Effector memory CD8-positive, alpha-beta T cell (primary cell): ENCODE data around the gene POLR2L.

Source experiments
- ATAC-seq: fragments of 150-1000 bp; cut with Tn5 transposase; replicated peaks from 2 replicates; pipeline ENCODE4 v1.10.0; 2021; ENCODE audit warnings: mild to moderate bottlenecking, moderate library complexity
- DNase-seq, 3 experiments: peaks; one replicate each; pipeline ENCODE4 v3.0.0; 2021
- H3K27ac Mint-ChIP-seq, 2 donors: one replicate each; pipeline ENCODE4 v1.8.0; 2022; ENCODE audit warnings: mild to moderate bottlenecking in 2 of 2, mixed read lengths in 2 of 2, moderate library complexity in 2 of 2
- H3K27me3 Mint-ChIP-seq, 2 donors: one replicate each; pipeline ENCODE4 v1.8.0; 2022; ENCODE audit warnings: mixed read lengths in 2 of 2
- H3K36me3 Mint-ChIP-seq: one replicate; pipeline ENCODE4 v1.8.0; 2022; ENCODE audit warnings: mild to moderate bottlenecking, moderate library complexity, mixed read lengths; ENCODE audit not compliant: insufficient read depth
- H3K4me1 Mint-ChIP-seq, 2 donors: one replicate each; pipeline ENCODE4 v1.8.0; 2022; ENCODE audit warnings: low read depth in 2 of 2, mixed read lengths in 2 of 2
- H3K4me3 Mint-ChIP-seq, 2 donors: one replicate each; pipeline ENCODE4 v1.8.0; 2022; ENCODE audit warnings: mild to moderate bottlenecking in 2 of 2, mixed read lengths in 2 of 2, moderate library complexity in 2 of 2
- H3K9me3 Mint-ChIP-seq, 2 donors: one replicate each; pipeline ENCODE4 v1.8.0; 2022; ENCODE audit warnings: mixed read lengths in 2 of 2

The POLR2L gene

DNA sequence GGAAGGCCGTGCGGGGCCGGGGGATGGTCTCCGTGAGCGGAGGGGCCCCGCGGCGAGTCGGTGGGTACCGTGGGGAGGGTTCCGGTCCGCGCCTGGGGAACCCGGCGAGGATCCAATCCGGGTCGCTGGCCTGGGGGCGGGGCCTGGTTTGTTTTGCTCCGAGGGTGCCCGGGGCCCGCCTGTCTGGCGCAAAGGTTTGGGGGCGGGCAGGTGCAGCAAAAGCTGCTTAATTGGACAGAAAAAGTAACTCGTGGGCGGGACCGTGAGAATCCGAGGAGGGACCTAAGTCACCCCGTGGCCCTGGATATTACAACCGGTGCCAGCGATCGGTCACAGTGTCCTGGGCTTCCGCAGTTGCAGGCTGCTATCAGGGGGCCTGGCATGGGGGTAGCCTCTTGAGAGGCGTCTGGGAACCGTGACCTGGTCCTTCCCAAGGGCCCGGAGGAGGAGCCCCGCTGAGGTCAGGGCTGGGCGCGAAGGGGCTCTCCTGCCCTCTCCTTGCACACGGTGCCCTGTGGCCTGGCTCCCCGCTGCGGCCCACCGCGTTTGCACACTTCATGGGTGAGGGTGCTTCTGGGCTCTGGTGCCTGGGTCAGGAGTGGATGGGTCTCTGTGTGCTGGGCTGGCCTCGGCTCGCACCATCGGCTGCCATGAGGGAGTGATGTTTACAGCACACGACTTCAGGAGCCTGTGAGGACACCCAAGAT lies 22.2 kb downstream of the POLR2L start:
- ATAC-seq, result peak; percentile 77
- DNase-seq, result peak; percentile 93 to 97 (median 96)
- Mint-ChIP-seq H3K27ac (peak overlapping the region; percentile 80 to 89), H3K4me1 (peaks cover 5 to 11% of the 10 kb centered on the region in 2 donors), H3K9me3 (no peaks in the 10 kb centered on the region), H3K27me3 (no peaks in the 10 kb centered on the region), H3K36me3 (peaks cover 42% of the 10 kb centered on the region), H3K4me3 (peak overlapping the region; percentile 83 to 86)

DNA sequence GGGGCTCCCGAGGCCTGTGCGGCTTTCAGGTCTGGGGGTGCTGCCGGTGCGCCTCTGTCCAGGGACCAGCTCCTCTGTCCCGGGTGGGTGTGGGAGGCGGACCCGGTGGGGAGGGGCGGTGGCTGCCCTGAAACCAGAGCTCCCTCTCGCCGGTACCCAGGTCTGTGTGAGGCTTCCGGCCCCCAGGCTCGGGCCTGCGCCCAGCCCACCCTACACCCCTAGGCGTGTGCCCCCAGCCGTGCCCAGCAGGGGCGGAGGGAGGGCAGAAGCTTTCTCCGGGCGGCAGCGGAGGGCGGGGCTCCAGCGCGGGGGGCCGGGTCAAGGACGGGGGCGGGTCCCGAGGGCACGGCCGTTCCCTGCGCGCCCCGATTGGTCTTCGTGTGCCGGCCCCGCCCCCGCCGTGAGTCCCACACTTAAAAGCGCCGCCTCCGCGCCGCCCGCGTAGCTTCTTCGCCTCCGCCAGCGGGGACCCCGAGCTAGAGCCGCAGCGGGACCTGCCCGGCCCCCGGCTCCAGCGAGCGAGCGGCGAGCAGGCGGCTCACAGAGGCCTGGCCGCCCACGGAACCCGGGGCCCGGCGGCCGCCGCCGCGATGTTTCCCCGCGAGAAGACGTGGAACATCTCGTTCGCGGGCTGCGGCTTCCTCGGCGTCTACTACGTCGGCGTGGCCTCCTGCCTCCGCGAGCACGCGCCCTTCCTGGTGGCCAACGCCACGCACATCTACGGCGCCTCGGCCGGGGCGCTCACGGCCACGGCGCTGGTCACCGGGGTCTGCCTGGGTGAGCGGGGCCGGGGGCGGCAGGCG lies 23.0 kb downstream of the POLR2L start:
- H3K27ac Mint-ChIP-seq, result peak overlapping the region; percentile 80 to 89
- no peaks in the 10 kb centered on the region for H3K9me3 Mint-ChIP-seq
- H3K4me3 Mint-ChIP-seq, result peak overlapping the region; percentile 83 to 86
- H3K4me1 Mint-ChIP-seq, result peaks cover 5 to 11% of the 10 kb centered on the region in 2 donors
- no peaks in the 10 kb centered on the region for H3K27me3 Mint-ChIP-seq
- peaks cover 40% of the 10 kb centered on the region for H3K36me3 Mint-ChIP-seq
- DNase-seq (peak; percentile 89 to 90 (median 90)), ATAC-seq (peak; percentile 71)

DNA sequence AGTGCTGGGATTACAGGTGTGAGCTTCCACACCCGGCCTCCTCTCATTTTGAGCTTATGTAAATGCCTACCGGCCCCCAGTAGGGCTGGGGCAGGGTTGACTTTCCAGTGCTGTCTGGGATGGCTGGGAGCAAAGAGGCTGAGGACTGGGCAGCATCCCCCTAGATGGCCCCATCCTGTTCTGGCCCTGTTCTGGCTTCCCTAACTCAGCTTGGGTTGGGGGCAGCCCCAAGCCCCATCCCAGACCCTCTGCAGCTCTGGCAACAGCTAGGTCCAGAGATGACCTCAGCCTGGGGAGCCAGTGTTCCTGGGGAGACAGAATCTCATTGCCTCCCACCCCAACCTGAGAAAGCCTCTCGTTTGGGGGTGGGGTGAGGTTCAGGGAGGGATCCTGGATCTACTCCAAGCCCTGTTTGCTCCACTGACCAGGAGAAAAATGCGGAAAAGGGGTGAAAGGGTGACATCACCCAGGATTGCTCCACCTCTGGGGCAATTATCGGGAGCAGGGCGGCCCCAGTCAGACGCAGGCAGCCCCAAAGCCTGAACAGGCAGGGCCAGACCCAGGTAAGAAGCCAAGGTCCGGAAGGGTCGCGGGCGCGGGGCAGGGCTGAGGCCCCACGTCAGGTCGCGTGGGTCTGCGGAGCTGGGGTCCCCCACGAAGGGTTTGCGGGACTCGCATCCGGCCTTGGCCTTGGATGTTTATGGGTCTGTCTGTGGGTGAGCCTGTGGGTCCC lies 23.8 kb downstream of the POLR2L start, which contains the start of gene PNPLA2:
PNPLA2 (plus strand) TSS at position 519 of the 733 bp plus-strand sequence. CDS start 805 bp downstream, outside the sequence.
- peak within 1 kb of the TSS; percentile 83 to 86 for H3K4me3 Mint-ChIP-seq
- H3K4me1 Mint-ChIP-seq, result peaks cover 5 to 11% of the 10 kb centered on the region in 2 donors
- H3K9me3 Mint-ChIP-seq, result no peaks in the 10 kb centered on the region
- H3K27me3 Mint-ChIP-seq, result no peaks in the 10 kb centered on the region
- DNase-seq (no peak), ATAC-seq (no peak)
- H3K27ac Mint-ChIP-seq, result peak within 1 kb of the TSS; percentile 80 to 89
- H3K36me3 Mint-ChIP-seq, result peaks cover 40% of the 10 kb centered on the region

DNA sequence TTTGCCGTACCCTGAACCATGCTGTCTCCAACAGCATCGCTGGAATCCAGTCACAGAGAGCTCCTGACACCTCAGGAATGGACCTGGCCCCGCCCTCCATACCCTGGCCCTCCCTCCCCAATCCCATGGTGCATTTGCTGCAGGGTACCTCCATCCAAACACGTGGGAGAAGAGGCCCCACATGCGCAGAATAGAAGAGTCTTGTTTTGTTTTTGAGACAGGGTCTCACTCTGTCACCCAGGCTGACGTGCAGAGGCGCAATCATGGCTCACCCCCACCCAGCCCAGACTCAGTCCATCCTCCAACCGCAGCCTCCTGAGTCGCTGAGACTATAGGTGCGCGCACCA lies 25.9 kb downstream of the POLR2L start:
- Mint-ChIP-seq H3K4me3 (no peak overlapping the region), H3K36me3 (peaks cover 34% of the 10 kb centered on the region), H3K4me1 (peaks cover 12 to 19% of the 10 kb centered on the region in 2 donors), H3K9me3 (no peaks in the 10 kb centered on the region), H3K27ac (no peak overlapping the region), H3K27me3 (no peaks in the 10 kb centered on the region)
- DNase-seq, result no peak
- no peak for ATAC-seq

DNA sequence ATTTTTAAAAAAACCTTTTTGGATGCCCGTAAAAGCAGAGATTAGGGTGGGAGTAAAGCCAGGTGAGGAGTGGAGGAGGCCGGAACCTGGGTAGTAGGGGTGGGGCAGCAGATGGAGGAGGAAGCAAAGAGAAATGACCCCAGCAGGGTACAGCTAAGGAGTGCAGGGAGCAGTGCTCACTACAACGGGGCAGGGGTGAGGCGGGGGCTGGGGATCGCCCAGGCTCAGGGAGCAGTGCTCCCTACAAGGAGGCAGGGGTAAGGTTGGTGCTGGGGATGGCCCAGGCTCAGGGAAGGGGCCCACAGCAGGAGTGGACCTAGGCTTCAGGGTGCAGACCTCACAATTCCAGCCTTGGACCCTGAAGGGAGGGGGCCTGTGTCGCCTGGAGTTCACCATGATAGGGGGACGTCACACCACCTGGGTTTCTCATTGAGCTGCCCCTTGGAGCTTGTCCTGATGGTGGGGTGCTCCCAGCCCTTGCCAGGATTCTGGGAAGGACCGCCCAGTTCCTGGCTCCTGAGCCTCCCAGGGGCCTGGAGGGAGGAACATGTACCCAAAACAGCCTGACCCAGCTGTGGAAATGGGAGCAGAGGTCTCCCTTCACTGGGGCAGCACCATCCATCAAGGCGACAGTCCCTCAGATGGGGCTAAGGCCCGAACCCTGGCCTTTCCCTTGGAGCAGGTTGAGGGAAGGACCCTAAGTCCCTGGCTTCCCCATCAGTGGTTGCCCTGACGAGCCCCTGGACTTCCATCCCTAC lies 26.5 kb downstream of the POLR2L start:
- DNase-seq, result no peak
- Mint-ChIP-seq H3K36me3 (peaks cover 34% of the 10 kb centered on the region), H3K4me1 (peaks cover 14 to 19% of the 10 kb centered on the region in 2 donors), H3K27ac (no peak overlapping the region), H3K27me3 (no peaks in the 10 kb centered on the region), H3K4me3 (no peak overlapping the region), H3K9me3 (no peaks in the 10 kb centered on the region)
- no peak for ATAC-seq

DNA sequence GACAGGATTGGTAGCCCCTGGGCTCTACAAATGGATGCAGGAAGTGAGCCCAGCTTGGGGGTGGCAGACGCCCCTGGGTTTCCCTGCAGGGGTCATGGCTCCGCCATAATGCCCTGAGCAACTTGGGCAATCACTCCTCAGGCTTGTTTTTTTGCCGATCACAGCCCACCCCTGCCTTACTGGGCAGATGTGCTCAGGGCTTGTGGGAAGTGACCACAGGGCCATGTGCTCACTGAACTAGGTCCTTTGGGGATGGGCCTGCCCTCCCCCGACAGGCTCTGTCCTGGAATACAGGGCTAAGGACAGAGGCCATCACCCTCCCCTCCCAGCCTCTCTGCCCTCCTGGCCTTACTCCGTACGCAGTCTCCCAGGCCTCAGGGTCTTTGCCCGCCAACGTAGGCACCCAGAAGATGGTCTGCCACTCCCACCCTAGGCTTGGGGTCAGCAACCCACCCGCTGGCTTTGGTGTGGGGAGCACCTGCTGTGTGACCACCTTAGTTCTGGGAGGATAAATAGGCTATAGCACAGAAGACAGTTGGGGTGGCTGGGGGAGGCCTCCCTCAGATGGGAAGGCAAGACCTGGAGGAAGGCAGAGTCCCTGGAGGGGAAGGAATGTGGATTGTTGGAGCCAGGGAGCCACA lies 28.8 kb downstream of the POLR2L start:
- Mint-ChIP-seq H3K36me3 (peaks cover 37% of the 10 kb centered on the region), H3K9me3 (no peaks in the 10 kb centered on the region), H3K4me1 (peaks cover 24 to 27% of the 10 kb centered on the region in 2 donors), H3K4me3 (no peak overlapping the region), H3K27me3 (no peaks in the 10 kb centered on the region), H3K27ac (no peak overlapping the region)
- no peak for ATAC-seq
- DNase-seq, result no peak

DNA sequence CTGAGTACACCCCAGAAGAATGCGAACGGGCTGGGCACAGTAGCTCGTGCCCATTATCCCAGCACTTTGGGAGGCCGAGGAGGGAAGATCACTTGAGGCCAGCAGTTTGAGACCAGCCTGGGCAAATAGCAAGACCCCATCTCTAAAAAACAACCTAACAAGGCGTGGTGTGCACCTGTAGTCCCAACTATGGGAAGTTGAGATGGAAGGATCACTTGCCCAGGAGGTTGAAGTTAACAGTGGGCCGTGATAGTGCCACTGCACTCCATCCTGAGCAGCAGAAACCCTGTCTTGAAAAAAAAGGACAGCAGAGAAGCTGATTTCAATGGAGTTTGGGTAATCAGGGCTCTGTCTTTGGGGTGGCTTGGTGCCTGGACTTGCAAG lies 29.3 kb downstream of the POLR2L start:
- Mint-ChIP-seq H3K4me1 (peaks cover 26 to 29% of the 10 kb centered on the region in 2 donors), H3K4me3 (no peak overlapping the region), H3K27me3 (no peaks in the 10 kb centered on the region), H3K9me3 (no peaks in the 10 kb centered on the region), H3K36me3 (peaks cover 37% of the 10 kb centered on the region), H3K27ac (peak overlapping the region in 1 of 2 donors; percentile 49)
- ATAC-seq (no peak), DNase-seq (no peak)

DNA sequence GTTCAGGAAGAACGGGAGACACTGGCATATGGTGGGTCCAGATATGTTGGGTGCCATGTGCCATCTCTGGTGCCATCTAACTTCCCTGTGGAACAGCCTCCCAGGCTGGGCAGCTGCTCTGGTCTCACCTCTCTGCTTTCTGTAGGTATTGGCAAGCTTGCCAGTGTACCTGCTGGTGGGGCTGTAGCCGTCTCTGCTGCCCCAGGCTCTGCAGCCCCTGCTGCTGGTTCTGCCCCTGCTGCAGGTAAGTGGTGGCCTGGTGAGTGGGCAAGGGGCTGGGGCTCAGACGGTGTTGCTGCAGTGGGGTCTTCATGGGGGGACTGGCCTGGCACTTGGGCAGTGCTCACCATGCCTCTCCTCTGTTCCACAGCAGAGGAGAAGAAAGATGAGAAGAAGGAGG lies 29.9 kb downstream of the POLR2L start:
- ATAC-seq, result no peak
- Mint-ChIP-seq H3K4me3 (no peak overlapping the region), H3K27ac (peak overlapping the region in 1 of 2 donors; percentile 97), H3K36me3 (peaks cover 37% of the 10 kb centered on the region), H3K27me3 (no peaks in the 10 kb centered on the region), H3K9me3 (no peaks in the 10 kb centered on the region), H3K4me1 (peaks cover 30 to 32% of the 10 kb centered on the region in 2 donors)
- no peak for DNase-seq

DNA sequence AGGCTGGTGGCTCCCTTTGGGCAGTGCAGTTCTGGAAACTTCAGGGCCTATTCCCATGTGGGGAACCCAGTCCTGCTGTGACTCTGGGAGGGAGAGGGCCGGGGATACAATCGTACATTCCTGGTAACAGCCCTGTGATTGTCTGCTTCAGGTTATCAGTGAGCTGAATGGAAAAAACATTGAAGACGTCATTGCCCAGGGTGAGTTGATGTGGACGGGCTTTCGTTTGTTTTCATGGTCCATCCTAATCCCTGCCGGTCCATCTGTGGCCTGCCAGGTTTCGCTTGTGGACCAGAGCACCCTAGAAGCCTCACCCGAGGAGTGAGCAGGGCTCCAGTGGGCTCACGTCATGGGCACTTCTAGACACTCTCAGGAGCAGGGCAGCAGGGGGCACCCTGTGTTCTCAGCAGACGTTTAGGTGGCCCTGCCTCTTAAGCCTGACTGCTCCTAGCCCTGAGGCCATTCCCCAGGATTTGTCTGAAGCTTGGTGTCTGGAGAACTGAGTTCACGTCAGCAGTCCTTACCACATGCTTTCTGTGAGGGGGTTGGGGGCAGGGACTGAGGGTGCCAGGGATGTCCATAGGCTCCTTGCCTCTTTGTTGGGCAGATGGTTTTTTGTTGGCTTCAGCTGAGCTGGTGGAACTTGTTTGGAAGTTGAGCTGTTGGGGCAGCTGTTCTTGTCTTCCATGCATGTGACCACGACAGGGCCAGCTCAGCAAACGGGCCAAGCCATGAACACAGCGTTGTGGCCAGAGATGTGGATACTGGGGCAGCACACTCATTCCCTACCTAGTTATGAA lies 30.7 kb downstream of the POLR2L start:
- Mint-ChIP-seq H3K4me3 (peak overlapping the region; percentile 89 to 90), H3K27me3 (no peaks in the 10 kb centered on the region), H3K27ac (peak overlapping the region; percentile 94 to 97), H3K9me3 (no peaks in the 10 kb centered on the region), H3K4me1 (peaks cover 30 to 32% of the 10 kb centered on the region in 2 donors), H3K36me3 (peaks cover 37% of the 10 kb centered on the region)
- ATAC-seq (no peak), DNase-seq (no peak)

DNA sequence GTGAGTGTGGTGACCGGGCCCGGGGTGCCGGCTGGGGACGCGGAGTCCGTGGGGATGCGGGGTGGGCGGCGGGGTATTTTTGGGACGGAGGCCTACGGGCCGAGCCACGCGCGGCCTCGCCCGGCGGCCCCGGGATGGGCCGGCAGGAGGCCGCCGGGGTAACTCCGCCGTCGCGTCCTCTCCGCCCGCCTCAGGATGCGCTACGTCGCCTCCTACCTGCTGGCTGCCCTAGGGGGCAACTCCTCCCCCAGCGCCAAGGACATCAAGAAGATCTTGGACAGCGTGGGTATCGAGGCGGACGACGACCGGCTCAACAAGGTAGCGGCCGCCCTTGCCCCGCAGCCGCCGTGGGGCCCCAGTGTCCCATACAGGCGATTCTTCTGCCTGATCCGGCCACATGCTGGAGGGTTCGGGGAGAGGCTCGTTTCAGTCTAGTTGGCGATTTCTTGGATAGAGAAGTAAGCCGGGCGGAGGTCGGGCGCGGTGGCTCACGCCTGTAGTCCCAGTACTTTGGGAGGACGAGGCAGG lies 32.2 kb downstream of the POLR2L start:
- peaks cover 30 to 32% of the 10 kb centered on the region in 2 donors for H3K4me1 Mint-ChIP-seq
- peak overlapping the region; percentile 89 to 90 for H3K4me3 Mint-ChIP-seq
- no peaks in the 10 kb centered on the region for H3K27me3 Mint-ChIP-seq
- H3K27ac Mint-ChIP-seq, result peak overlapping the region; percentile 94 to 97
- H3K9me3 Mint-ChIP-seq, result no peaks in the 10 kb centered on the region
- peaks cover 37% of the 10 kb centered on the region for H3K36me3 Mint-ChIP-seq
- DNase-seq (no peak), ATAC-seq (peak; percentile 25)

DNA sequence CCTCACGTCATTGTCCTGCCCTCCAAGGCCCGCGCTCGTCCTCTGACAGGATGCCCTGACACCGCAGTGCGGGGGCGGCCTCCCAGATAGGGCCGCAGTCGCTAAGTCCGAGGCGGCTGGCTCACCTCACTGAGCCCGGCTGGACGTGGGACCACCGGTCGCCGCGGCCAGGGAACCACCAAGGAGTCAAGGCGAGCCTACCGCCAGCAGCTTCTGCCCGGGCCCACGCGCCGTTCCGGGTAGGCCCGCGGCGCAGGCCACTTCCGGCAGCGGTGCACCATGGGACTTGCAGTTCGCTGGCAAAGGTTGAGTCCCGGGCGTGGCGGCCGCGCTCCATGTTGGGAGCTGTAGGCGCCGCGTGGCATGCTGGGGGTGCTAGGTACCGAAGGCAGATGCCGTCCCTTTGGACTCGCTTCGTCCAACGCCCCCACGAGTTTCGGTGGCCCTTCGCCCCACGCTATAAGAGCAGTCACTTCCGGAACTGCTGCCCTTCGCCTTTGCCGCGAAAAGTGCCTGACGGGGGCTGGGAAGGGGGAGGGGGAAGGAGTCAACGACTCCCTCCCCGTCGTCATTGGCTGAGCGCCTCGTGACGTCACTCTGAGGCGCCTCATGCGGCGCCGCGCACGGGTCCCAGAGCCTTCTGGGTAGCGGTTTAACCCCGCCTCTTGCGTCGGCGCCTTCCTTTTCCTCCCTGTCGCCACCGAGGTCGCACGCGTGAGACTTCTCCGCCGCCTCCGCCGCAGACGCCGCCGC lies 32.9 kb downstream of the POLR2L start, which contains the start of gene RPLP2:
RPLP2 (plus strand) TSS at position 681 of the 753 bp plus-strand sequence. CDS start 268 bp downstream, outside the sequence.
- H3K4me1 Mint-ChIP-seq, result peaks cover 30 to 34% of the 10 kb centered on the region in 2 donors
- H3K36me3 Mint-ChIP-seq, result peaks cover 33% of the 10 kb centered on the region
- peak; percentile 82 for ATAC-seq
- H3K27ac Mint-ChIP-seq, result peak within 1 kb of the TSS; percentile 94 to 97
- no peaks in the 10 kb centered on the region for H3K27me3 Mint-ChIP-seq
- peak; percentile 96 to 99 (median 98) for DNase-seq
- H3K9me3 Mint-ChIP-seq, result no peaks in the 10 kb centered on the region
- H3K4me3 Mint-ChIP-seq, result peak within 1 kb of the TSS; percentile 89 to 90
